Thymus (tissue), 11 donors: ENCODE results near the gene ANKRD12. TPM values are rescaled to one million over a fixed set of nuclear protein-coding genes. Genes with fewer than 3 reads are reported as not detected.
"Not testable (repeated sequence)": the region's sequence is repeated elsewhere in the genome, so short reads cannot be mapped to it uniquely, and the experiment has no call there.

Experiments
- DNase-seq, 9 donors: peaks; one replicate each; pipeline ENCODE4 v3.0.0-alpha.2; 2013; ENCODE audit warnings: low spot score in 9 of 9, low read depth in 6 of 9, missing footprints in 1 of 9
- H3K27ac ChIP-seq, 2 donors: one replicate each; pipeline ENCODE4 v1.5.1; 2013; ENCODE audit warnings: control low read depth in 1 of 2, low read depth in 1 of 2, low read length in 1 of 2, mild to moderate bottlenecking in 1 of 2, moderate library complexity in 1 of 2
- H3K27me3 ChIP-seq, 2 donors: one replicate each; pipeline ENCODE4 v1.5.1; 2013; ENCODE audit warnings: low read length in 1 of 2; ENCODE audit not compliant: control insufficient read depth in 2 of 2, insufficient read depth in 1 of 2
- H3K36me3 ChIP-seq, 2 donors: one replicate each; pipeline ENCODE4 v1.5.1; 2013; ENCODE audit warnings: low read length in 1 of 2, mild to moderate bottlenecking in 1 of 2, moderate library complexity in 1 of 2; ENCODE audit not compliant: control insufficient read depth in 2 of 2, insufficient read depth in 2 of 2
- H3K4me1 ChIP-seq, 2 donors: one replicate each; pipeline ENCODE4 v1.5.1; 2013; ENCODE audit warnings: low read length in 2 of 2; ENCODE audit not compliant: control insufficient read depth in 2 of 2, insufficient read depth in 2 of 2
- H3K4me3 ChIP-seq, 2 donors: one replicate each; pipeline ENCODE4 v1.5.1; 2013; ENCODE audit warnings: low read length in 2 of 2, control low read depth in 1 of 2, mild to moderate bottlenecking in 1 of 2
- H3K9me3 ChIP-seq, 2 donors: one replicate each; pipeline ENCODE4 v1.5.1; 2013; ENCODE audit warnings: low read length in 1 of 2, mild to moderate bottlenecking in 1 of 2; ENCODE audit not compliant: control insufficient read depth in 2 of 2, insufficient read depth in 1 of 2
- WGBS: extraction: QIAGEN DNeasy Blood & Tissue Kit; methylation state at CpG from one replicate; pipeline ENCODE4 v1.1.7; 2013; 5-methylcytosine and 5-hydroxymethylcytosine counted together
- polyA plus RNA-seq: library from polyadenylated mRNA; stranded (reverse); fragments of 200-250 nt; gene quantifications from one replicate; pipeline ENCODE4 v1.2.3, GENCODE V29; 2013
- total RNA-seq: library from RNA; stranded (reverse); fragments of 120-200 nt; gene quantifications from one replicate; pipeline ENCODE4 v1.2.4, GENCODE V29; 2013
- donor health status: healthy.

Gene ANKRD12
- total and polyA plus RNA-seq, 2 donors: 13.0 to 57.9 TPM

GRCh38 chr18:9147440-9148202 is 11.0 kb downstream of the ANKRD12 start:
- H3K27me3 ChIP-seq: no peaks in the 10 kb centered on the region
- 61% methylated on average over 1 of the region's 1 CpG for WGBS
- H3K9me3 ChIP-seq: no peaks in the 10 kb centered on the region
- no peaks in the 10 kb centered on the region for H3K36me3 ChIP-seq
- peak overlapping the region in 1 of 2 donors; percentile 26 for H3K27ac ChIP-seq
- peak in 8 of 9 donors; percentile 15 to 76 (median 39) for DNase-seq
- H3K4me3 ChIP-seq: no peak overlapping the region
- H3K4me1 ChIP-seq: peaks cover 0 to 2% of the 10 kb centered on the region in 2 donors

GRCh38 chr18:9148203-9148552 is 11.6 kb downstream of the ANKRD12 start:
- 84% methylated on average over 1 of the region's 1 CpG for WGBS
- H3K4me1 ChIP-seq: peaks cover 0 to 2% of the 10 kb centered on the region in 2 donors
- H3K4me3 ChIP-seq: no peak overlapping the region
- H3K27ac ChIP-seq: no peak overlapping the region
- no peaks in the 10 kb centered on the region for H3K27me3 ChIP-seq
- no peak for DNase-seq
- H3K9me3 ChIP-seq: no peaks in the 10 kb centered on the region
- H3K36me3 ChIP-seq: no peaks in the 10 kb centered on the region

GRCh38 chr18:9150121-9150520 is 13.5 kb downstream of the ANKRD12 start:
- 43% methylated on average over 5 of the region's 5 CpGs for WGBS
- peak in 2 of 9 donors; percentile 7 to 20 for DNase-seq
- Histone ChIP-seq H3K27ac (no peak overlapping the region), H3K27me3 (no peaks in the 10 kb centered on the region), H3K36me3 (no peaks in the 10 kb centered on the region), H3K9me3 (no peaks in the 10 kb centered on the region), H3K4me1 (peaks cover 0 to 2% of the 10 kb centered on the region in 2 donors), H3K4me3 (no peak overlapping the region)

- Histone ChIP-seq H3K9me3 (no peaks in the 10 kb centered on the region), H3K27ac (no peak overlapping the region), H3K4me1 (no peaks in the 10 kb centered on the region), H3K36me3 (no peaks in the 10 kb centered on the region), H3K27me3 (no peaks in the 10 kb centered on the region), H3K4me3 (no peak overlapping the region)
- no peak for DNase-seq
- 65% methylated on average over 1 of the region's 1 CpG for WGBS
Measured at GRCh38 chr18:9153256-9153655, 16.7 kb downstream of the ANKRD12 start.

- DNase-seq: no peak
- WGBS: 99% methylated on average over 4 of the region's 4 CpGs
- no peak overlapping the region for H3K27ac ChIP-seq
- no peaks in the 10 kb centered on the region for H3K36me3 ChIP-seq
- H3K9me3 ChIP-seq: no peaks in the 10 kb centered on the region
- H3K4me3 ChIP-seq: no peak overlapping the region
- H3K27me3 ChIP-seq: no peaks in the 10 kb centered on the region
- H3K4me1 ChIP-seq: no peaks in the 10 kb centered on the region
Measured at GRCh38 chr18:9156604-9157249, 20.1 kb downstream of the ANKRD12 start.

- 78% methylated on average over 2 of the region's 2 CpGs for WGBS
Measured at GRCh38 chr18:9157806-9158205, 21.2 kb downstream of the ANKRD12 start.

GRCh38 chr18:9160014-9160413 is 23.4 kb downstream of the ANKRD12 start:
- no peak overlapping the region for H3K27ac ChIP-seq
- no peak for DNase-seq
- H3K36me3 ChIP-seq: no peaks in the 10 kb centered on the region
- H3K4me3 ChIP-seq: no peak overlapping the region
- H3K27me3 ChIP-seq: no peaks in the 10 kb centered on the region
- no peaks in the 10 kb centered on the region for H3K9me3 ChIP-seq
- no peaks in the 10 kb centered on the region for H3K4me1 ChIP-seq
- 95% methylated on average over 4 of the region's 4 CpGs for WGBS

More at GRCh38 chr18:9157806-9158205, 21.2 kb downstream of the ANKRD12 start:
- H3K4me3 ChIP-seq: no peak overlapping the region
- no peaks in the 10 kb centered on the region for H3K4me1 ChIP-seq
- DNase-seq: no peak
- H3K27ac ChIP-seq: no peak overlapping the region
- H3K27me3 ChIP-seq: no peaks in the 10 kb centered on the region
- H3K36me3 ChIP-seq: no peaks in the 10 kb centered on the region
- no peaks in the 10 kb centered on the region for H3K9me3 ChIP-seq

GRCh38 chr18:9162663-9163062 is 26.1 kb downstream of the ANKRD12 start:
- WGBS: 97% methylated on average over 4 of the region's 4 CpGs
- H3K36me3 ChIP-seq, H3K9me3 ChIP-seq, H3K27me3 ChIP-seq, H3K4me3 ChIP-seq, H3K4me1 ChIP-seq, DNase-seq, H3K27ac ChIP-seq: not testable (repeated sequence)

GRCh38 chr18:9164149-9164548 is 27.6 kb downstream of the ANKRD12 start:
- not testable (repeated sequence) for H3K4me1 ChIP-seq, DNase-seq, H3K9me3 ChIP-seq, H3K27me3 ChIP-seq, H3K27ac ChIP-seq, H3K36me3 ChIP-seq, H3K4me3 ChIP-seq
